Measurements from ENCODE around the gene GDPD5. TPM values are rescaled to one million over a fixed set of nuclear protein-coding genes. Genes with fewer than 3 reads are reported as not detected.

GDPD5 gene
- total RNA-seq, 1 experiment from 2014 or later: 7.8 TPM

DNA sequence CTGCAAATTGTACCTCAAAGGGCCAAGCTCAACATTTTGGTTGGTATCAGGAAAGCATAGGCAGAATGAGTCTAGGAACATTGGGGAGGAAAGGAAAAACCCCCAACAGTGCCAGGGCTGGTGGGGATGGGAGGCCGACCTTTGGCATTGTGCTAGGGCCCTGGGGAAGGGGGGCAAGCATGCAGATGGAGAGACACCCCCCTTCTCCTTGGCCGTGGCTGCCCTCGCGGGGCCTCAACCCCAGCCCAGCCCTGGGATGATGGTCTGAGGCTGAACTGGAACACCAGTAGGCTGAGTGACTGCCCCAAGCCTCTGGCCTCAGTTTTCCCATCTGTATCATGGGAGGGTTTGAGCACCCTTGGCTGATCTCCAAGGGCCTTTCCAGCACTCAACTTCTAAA is 40.0 kb downstream of the GDPD5 start:
- Histone ChIP-seq H4K8ac (replicated peaks; ENCODE audit: insufficient read length, low read depth, low read length) (no peak overlapping the region), H3K18ac (ENCODE audit: insufficient read length, low read depth, low read length) (no peak overlapping the region), H4K20me1 (ENCODE audit: control insufficient read depth, insufficient read depth, insufficient read length) (no peaks in the 10 kb centered on the region), H4K91ac (ENCODE audit: insufficient read length, low read depth, low read length) (no peak overlapping the region), H2AK5ac (ENCODE audit: insufficient read length, low read length) (no peak overlapping the region), H3K4ac (ENCODE audit: low read depth, low read length) (no peak overlapping the region), H2BK5ac (ENCODE audit: insufficient read length, low read length) (no peak overlapping the region), H3K79me1 (ENCODE audit: insufficient read depth, low read depth, low read length, poor library complexity, severe bottlenecking) (no peaks in the 10 kb centered on the region), H3K27me3 (ENCODE audit: insufficient read depth, low read length) (no peaks in the 10 kb centered on the region), H2AFZ (ENCODE audit: low read length) (no peak overlapping the region), H2BK20ac (ENCODE audit: low read depth, low read length, poor library complexity, severe bottlenecking) (no peak overlapping the region), H3K23me2 (ENCODE audit: insufficient read length, low read depth, low read length, poor library complexity, severe bottlenecking) (no peaks in the 10 kb centered on the region), H2BK120ac (ENCODE audit: low read depth, low read length, poor library complexity, severe bottlenecking) (no peak overlapping the region), H3K4me2 (ENCODE audit: insufficient read depth, insufficient read length, low read length) (no peak overlapping the region), H4K5ac (ENCODE audit: insufficient read length, low read depth, low read length) (no peak overlapping the region), H3K14ac (ENCODE audit: insufficient read depth, low read length) (no peak overlapping the region), H3K79me2 (ENCODE audit: insufficient read depth, low read length) (no peaks in the 10 kb centered on the region), H3K9ac (ENCODE audit: extremely low read depth, insufficient read length, low read length) (no peak overlapping the region), H3K27ac (ENCODE audit: insufficient read length, low read depth, low read length) (no peak overlapping the region), H2BK12ac (ENCODE audit: insufficient read length, low read depth, low read length) (no peak overlapping the region), H2BK15ac (ENCODE audit: low read depth, low read length) (no peak overlapping the region), H3K4me1 (ENCODE audit: insufficient read depth, low read length) (no peaks in the 10 kb centered on the region), H3T11ph (ENCODE audit: low read length) (no peak overlapping the region), H3K23ac (ENCODE audit: insufficient read length, low read depth, low read length) (no peak overlapping the region), H3K9me3 (ENCODE audit: control insufficient read depth, low read depth, low read length) (no peaks in the 10 kb centered on the region), H3K56ac (ENCODE audit: insufficient read length, low read depth, low read length) (no peak overlapping the region)
- Mint-ChIP-seq H3K27me3 (ENCODE audit: low read depth) (no peaks in the 10 kb centered on the region), H3K27ac (no peak overlapping the region; a peak in 1 of 7 replicates), H3K9me3 (no peaks in the 10 kb centered on the region), H3K4me3 (no peak overlapping the region), H3K4me1 (peaks cover 8 to 17% of the 10 kb centered on the region in 2 experiments), H3K36me3 (ENCODE audit: insufficient read depth in 1 of 3, low read depth in 3 of 3) (no peaks in the 10 kb centered on the region)
- no CpG with 5 or more reads among the region's 4 CpGs for WGBS (ENCODE audit: extremely low coverage, insufficient read length, low lambda C conversion rate)
- DNase-seq: no peak
- TF ChIP-seq, protein P1, sequence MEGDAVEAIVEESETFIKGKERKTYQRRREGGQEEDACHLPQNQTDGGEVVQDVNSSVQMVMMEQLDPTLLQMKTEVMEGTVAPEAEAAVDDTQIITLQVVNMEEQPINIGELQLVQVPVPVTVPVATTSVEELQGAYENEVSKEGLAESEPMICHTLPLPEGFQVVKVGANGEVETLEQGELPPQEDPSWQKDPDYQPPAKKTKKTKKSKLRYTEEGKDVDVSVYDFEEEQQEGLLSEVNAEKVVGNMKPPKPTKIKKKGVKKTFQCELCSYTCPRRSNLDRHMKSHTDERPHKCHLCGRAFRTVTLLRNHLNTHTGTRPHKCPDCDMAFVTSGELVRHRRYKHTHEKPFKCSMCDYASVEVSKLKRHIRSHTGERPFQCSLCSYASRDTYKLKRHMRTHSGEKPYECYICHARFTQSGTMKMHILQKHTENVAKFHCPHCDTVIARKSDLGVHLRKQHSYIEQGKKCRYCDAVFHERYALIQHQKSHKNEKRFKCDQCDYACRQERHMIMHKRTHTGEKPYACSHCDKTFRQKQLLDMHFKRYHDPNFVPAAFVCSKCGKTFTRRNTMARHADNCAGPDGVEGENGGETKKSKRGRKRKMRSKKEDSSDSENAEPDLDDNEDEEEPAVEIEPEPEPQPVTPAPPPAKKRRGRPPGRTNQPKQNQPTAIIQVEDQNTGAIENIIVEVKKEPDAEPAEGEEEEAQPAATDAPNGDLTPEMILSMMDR (conservative IDR thresholded peaks at IDR 0.05): no peak
